NOMO-1 (cell line): ENCODE results near the gene JAZF1.
A peak's percentile ranks its signal among the peaks of the same experiment; 100 is the strongest.

ENCODE experiments used
- DNase-seq, 2 experiments: peaks; one replicate each; lab custom pipeline; 2025; ENCODE audit not compliant: unreplicated experiment in 2 of 2; lab: John Stamatoyannopoulos, UW

Gene JAZF1

DNA sequence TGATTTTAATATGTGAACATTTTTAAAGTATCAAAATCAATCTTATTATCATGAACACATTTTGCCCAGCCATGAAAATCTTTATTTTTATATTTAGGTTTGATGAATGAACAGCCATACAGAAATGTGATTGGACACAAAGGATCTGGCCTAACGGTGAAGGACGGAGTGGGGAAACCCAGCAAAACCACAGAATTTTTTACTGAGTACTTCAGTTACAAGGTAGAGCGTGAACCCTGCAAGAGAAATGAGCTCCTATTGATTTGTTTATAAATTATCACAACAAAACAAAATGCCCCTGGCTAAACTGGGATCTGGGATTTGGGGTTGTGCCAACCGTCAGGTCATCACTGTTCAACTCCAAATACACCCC, 118.8 kb downstream of the JAZF1 start:
- no peak for DNase-seq

- no peak for DNase-seq
These were observed 120.1 kb downstream of the JAZF1 start for GRCh38 chr7:28060371-28060950.

- DNase-seq = no peak
These were observed 125.4 kb downstream of the JAZF1 start for GRCh38 chr7:28055161-28055544.

- DNase-seq = no peak
These were observed 125.9 kb downstream of the JAZF1 start for GRCh38 chr7:28054531-28055160.

- DNase-seq = no peak
These were observed 127.7 kb downstream of the JAZF1 start for GRCh38 chr7:28052933-28053332.

- DNase-seq = no peak
These were observed 131.9 kb downstream of the JAZF1 start for GRCh38 chr7:28048694-28049093.

GRCh38 chr7:28046035-28046434, 134.6 kb downstream of the JAZF1 start:
- no peak for DNase-seq

DNA sequence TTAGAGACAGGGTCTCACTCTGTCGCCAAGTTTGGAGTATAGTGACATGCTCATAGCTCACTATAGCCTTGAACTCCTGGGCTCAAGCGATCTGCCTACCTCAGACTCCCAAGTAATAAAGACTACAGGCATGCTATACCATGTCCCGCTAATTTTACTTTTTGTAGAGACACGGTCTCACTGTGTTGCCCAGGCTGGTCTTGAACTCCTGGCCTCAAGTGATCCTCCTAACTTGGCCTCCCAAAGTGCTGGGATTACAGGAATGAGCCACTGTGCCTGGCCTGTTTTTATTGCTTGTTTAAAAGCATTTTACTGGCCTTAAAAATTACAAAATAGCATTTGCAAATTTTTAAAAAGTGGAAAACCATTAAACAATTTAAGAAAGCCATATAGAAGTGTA, 135.0 kb downstream of the JAZF1 start:
- DNase-seq = no peak

GRCh38 chr7:28044825-28045224, 135.8 kb downstream of the JAZF1 start:
- no peak for DNase-seq

GRCh38 chr7:28042721-28043120, 137.9 kb downstream of the JAZF1 start:
- DNase-seq = no peak

GRCh38 chr7:28041508-28042314, 138.9 kb downstream of the JAZF1 start:
- DNase-seq = no peak

DNA sequence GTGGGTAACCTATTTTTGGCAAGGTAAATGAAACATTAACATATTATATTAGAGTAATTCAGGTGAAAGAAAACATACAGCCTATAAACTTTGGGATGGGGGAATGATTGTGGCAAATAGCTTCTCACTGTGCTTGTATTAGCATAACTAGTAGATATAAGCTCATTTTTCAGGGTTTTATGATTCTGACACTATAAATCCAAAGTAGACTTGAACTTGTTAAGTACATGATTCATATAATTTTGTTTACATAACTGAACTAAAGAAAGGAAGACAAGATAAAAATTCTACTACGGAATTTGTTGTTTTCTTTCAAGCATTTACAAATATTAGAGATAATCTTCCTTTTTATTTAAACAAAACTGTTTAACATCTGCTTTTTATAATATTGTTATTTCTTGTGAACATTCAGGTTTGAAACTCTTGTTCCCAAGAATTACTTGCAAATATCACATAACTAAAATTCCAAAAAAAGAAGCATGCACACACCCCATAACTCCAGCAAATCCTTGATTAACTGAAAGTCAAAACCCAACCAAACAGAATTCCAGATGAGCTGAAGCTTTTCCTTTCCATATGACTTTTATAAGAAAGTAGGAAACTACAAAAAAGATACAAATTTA, 142.3 kb downstream of the JAZF1 start:
- DNase-seq = no peak

DNA sequence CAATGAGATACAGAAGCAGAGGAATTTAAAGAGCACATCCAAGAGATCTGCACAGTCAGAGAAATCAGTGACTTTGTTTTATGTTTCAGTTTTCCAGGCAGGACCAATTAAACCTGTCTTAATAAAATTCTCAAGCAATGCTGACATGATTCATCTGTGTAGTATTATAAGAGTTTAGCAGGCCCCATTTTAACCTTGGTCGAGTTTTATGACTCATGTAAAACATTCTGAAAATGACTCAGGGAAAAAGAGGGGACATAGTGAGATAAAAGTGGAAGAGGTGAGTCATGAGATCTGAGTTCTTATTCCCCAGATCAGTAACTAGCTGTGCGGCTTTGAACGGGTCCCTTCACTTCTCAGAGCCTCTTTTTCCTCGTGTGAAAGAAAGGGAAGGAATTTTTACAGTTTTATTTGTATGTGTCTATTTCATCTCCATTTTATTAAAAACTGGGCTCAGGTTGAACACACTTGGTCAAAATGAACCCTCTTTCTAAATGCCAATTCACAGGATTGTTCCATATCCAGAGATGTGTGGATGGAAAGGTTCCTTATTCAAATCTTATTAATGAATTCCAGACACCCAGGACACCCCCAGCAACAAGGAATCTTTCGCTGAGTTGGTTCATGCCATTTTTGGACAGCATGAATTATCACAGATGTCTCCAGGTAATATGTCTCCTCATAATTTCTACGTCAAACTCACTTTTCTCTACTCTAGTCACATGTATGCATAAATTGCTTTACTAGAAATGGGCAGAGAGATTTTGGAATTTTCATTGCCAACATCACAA, 143.2 kb downstream of the JAZF1 start:
- peak; percentile 36 to 86 for DNase-seq

- DNase-seq = no peak
These were observed 143.9 kb downstream of the JAZF1 start for GRCh38 chr7:28036696-28037095.

- no peak for DNase-seq
These were observed 147.2 kb downstream of the JAZF1 start for GRCh38 chr7:28033386-28033785.

DNA sequence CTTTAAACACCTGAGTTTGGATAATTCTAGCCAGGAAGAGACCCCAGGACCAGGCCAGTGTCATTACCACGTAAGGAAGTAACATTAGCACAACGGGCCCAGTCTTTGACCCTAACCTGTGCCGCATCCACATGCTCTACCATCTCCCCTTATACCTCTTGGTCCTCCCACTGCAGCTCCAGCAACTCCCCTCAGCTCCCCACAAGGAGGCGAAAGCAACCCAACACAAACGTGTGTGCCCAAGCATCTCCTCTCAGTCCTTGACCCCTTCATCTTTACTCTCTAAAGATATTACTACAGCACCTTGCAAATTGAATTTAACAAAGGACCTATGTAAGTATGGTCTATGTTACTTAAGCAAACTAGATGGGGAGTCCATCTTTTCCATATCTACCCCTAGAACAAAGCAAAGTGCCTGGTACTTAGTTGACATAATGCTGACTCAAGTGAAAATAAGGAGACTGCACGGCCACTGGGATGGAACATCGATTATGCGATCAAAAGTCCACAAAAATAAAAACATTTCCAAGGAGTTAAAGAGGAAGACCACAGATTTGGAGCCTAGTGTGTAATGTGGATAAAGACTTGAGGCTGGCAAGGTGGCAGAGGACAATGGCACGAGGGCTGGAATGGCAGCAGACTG, 147.7 kb downstream of the JAZF1 start:
- DNase-seq = no peak

DNA sequence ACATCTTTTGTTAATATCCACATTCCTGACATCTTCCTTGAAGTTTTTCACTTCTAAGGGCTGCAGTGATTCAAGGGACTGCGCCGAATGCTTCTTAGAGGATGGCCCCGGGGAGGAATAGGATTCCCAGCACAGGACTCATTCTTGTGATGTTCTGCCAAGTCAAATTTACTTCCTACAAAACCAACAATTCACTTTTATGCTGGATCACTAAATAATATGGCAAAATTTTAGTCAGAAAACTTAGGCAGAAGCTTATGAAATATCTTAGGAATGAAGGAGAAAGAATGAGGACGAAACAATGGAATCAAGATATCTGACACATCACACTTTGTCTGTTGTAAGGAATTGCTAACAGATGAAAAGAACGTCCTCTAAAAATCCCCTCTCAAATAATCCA, 151.5 kb downstream of the JAZF1 start:
- DNase-seq = no peak

DNA sequence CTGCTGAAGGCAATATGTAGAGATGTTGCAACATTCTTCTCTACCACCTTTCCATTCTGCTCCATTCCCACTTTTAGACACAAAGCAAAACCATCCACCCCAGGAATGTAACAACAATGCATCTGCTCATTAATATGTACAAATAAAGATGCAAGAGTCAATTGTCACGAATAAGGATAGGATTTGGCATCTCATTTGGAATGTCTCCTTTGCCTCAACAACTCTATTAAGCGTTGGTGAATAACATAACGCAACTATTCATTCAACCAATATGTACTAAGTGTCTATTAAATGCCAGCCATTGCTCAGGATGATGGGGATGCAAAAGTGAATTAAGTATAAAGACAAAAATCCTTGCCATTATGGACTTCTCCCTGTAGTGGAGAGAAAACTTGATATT, 152.1 kb downstream of the JAZF1 start:
- no peak for DNase-seq

DNA sequence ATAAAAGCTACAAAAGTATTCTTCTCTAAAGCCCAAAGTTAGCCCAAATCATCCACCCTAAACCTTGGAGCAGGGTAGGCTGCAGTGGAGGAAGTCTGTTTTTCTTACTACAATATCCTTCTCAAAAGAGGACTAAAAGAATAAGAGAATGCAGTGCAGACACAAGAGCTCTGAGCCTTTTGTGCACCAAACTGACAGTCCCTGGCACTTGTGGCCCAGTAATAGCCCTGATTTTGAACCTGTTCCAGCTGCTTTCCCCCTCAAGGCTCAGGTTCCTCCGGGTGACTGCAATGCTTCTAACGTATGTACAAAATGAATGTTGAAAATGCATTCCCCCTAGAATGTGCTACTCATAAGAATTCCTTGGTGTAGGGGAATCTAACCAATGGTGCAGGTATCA, 154.4 kb downstream of the JAZF1 start:
- no peak for DNase-seq

DNA sequence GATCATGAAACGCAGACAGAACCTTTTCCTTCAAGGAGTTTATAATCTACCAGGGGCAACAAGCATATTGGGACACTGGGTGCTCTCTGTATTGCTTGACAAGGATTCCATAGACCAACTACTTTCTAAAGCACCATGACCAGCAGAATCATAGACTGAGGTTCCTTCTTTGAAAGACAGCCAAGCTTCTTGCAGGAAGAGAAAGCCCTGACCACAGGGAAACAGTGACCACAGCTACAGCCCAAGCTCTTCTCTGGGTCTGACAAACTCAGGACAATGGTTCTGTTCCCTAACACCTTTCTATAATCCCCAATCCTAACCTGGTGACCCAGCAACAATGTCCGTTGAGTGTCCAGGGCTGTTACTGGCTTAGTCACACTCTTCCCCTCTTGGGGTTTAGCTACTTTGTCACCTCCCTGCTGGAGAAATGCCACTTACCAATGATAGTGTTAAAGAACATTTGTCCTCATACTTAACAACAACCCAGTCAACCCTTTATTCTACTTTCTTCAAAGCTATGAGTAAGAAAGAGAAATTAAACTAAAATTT, 155.7 kb downstream of the JAZF1 start:
- DNase-seq = no peak
